ENCODE data around the gene SLF2.
A peak's percentile ranks its signal among the peaks of the same experiment; 100 is the strongest.

The SLF2 gene

GRCh38 chr10:100968863-100969186 is 56.1 kb downstream of the SLF2 start:
- H4K20me1 ChIP-seq (ENCODE audit: insufficient read depth, low read length), result no peaks in the 10 kb centered on the region
- DNase-seq, result no peak
- H3K27ac ChIP-seq (ENCODE audit: low read length), result no peak overlapping the region
- H3K4me3 ChIP-seq (ENCODE audit: low read length), result peak overlapping the region; percentile 65
- TF ChIP-seq EZH2 (optimal IDR thresholded peaks at IDR 0.05; ENCODE audit: low read depth, low read length) (no peak), EZH2phosphoT487 (IDR thresholded peaks at IDR 0.05; ENCODE audit: low read length) (no peak), CTCF (IDR thresholded peaks at IDR 0.05; ENCODE audit: low read length) (no peak)
- H2AFZ ChIP-seq (ENCODE audit: low read length), result peak overlapping the region; percentile 62
- H3K9ac ChIP-seq (ENCODE audit: low read length), result peak overlapping the region; percentile 43; the same call in 1 of the 2 replicates
- peak overlapping the region; percentile 100 for H3K4me2 ChIP-seq (ENCODE audit: low read depth, low read length)
- no peaks in the 10 kb centered on the region for H3K9me2 ChIP-seq (replicated peaks; ENCODE audit: insufficient read depth, low read length)
- 0 out of 2 replicates have a peak, but pooled peaks cover 3% of the 10 kb centered on the region for H3K27me3 ChIP-seq (replicated peaks; ENCODE audit: insufficient read depth, low read length)
- H3K4me1 ChIP-seq (ENCODE audit: low read length), result no peaks in the 10 kb centered on the region
- no peaks in the 10 kb centered on the region for H3K79me2 ChIP-seq (ENCODE audit: low read length)
- H3K9me3 ChIP-seq (replicated peaks; ENCODE audit: insufficient read depth, low read length), result no peaks in the 10 kb centered on the region
- H3F3A ChIP-seq (ENCODE audit: insufficient read depth, low read length), result no peaks in the 10 kb centered on the region; the same call in 1 of the 2 replicates
- H3K36me3 ChIP-seq (replicated peaks; ENCODE audit: insufficient read depth, low read length), result no peaks in the 10 kb centered on the region

GRCh38 chr10:100969187-100970075 is 56.7 kb downstream of the SLF2 start, which contains the start of gene SEMA4G:
Gene SEMA4G (plus strand): TSS chr10:100969504. CDS start chr10:100972913, 3,409 bp downstream.
- H3K27ac ChIP-seq (ENCODE audit: low read length), result no peak within 1 kb of the TSS
- no peaks in the 10 kb centered on the region for H4K20me1 ChIP-seq (ENCODE audit: insufficient read depth, low read length)
- DNase-seq, result peak; percentile 39
- no peaks in the 10 kb centered on the region for H3K4me1 ChIP-seq (ENCODE audit: low read length)
- H3K4me3 ChIP-seq (ENCODE audit: low read length), result peak within 1 kb of the TSS; percentile 65
- no peak for TF ChIP-seq EZH2 (optimal IDR thresholded peaks at IDR 0.05; ENCODE audit: low read depth, low read length)
- TF ChIP-seq EZH2phosphoT487 (IDR thresholded peaks at IDR 0.05; ENCODE audit: low read length), result no peak
- peak; percentile 70 for TF ChIP-seq CTCF (IDR thresholded peaks at IDR 0.05; ENCODE audit: low read length)
- no peaks in the 10 kb centered on the region for H3K79me2 ChIP-seq (ENCODE audit: low read length)
- peak within 1 kb of the TSS; percentile 43; the same call in 1 of the 2 replicates for H3K9ac ChIP-seq (ENCODE audit: low read length)
- H3K9me2 ChIP-seq (replicated peaks; ENCODE audit: insufficient read depth, low read length), result no peaks in the 10 kb centered on the region
- H3K9me3 ChIP-seq (replicated peaks; ENCODE audit: insufficient read depth, low read length), result no peaks in the 10 kb centered on the region
- H3K36me3 ChIP-seq (replicated peaks; ENCODE audit: insufficient read depth, low read length), result no peaks in the 10 kb centered on the region
- H3K4me2 ChIP-seq (ENCODE audit: low read depth, low read length), result peak within 1 kb of the TSS; percentile 100
- peak within 1 kb of the TSS; percentile 62 for H2AFZ ChIP-seq (ENCODE audit: low read length)
- 0 out of 2 replicates have a peak, but pooled peaks cover 3% of the 10 kb centered on the region for H3K27me3 ChIP-seq (replicated peaks; ENCODE audit: insufficient read depth, low read length)
- H3F3A ChIP-seq (ENCODE audit: insufficient read depth, low read length), result no peaks in the 10 kb centered on the region; the same call in 1 of the 2 replicates

- H3K4me1 ChIP-seq (ENCODE audit: low read length), result no peaks in the 10 kb centered on the region
- H3K9me2 ChIP-seq (replicated peaks; ENCODE audit: insufficient read depth, low read length), result no peaks in the 10 kb centered on the region
- H3K27ac ChIP-seq (ENCODE audit: low read length), result no peak overlapping the region
- 0 out of 2 replicates have a peak, but pooled peaks cover 3% of the 10 kb centered on the region for H3K27me3 ChIP-seq (replicated peaks; ENCODE audit: insufficient read depth, low read length)
- H3K79me2 ChIP-seq (ENCODE audit: low read length), result no peaks in the 10 kb centered on the region
- no peak overlapping the region for H3K9ac ChIP-seq (ENCODE audit: low read length)
- H3K4me2 ChIP-seq (ENCODE audit: low read depth, low read length), result no peak overlapping the region
- H3K4me3 ChIP-seq (ENCODE audit: low read length), result no peak overlapping the region
- H2AFZ ChIP-seq (ENCODE audit: low read length), result 0 out of 2 replicates have a peak overlapping the region, but pooled peaks have one; percentile 61
- H4K20me1 ChIP-seq (ENCODE audit: insufficient read depth, low read length), result no peaks in the 10 kb centered on the region
- DNase-seq, result no peak
- H3F3A ChIP-seq (ENCODE audit: insufficient read depth, low read length), result no peaks in the 10 kb centered on the region; the same call in 1 of the 2 replicates
- no peaks in the 10 kb centered on the region for H3K9me3 ChIP-seq (replicated peaks; ENCODE audit: insufficient read depth, low read length)
- no peak for TF ChIP-seq CTCF (IDR thresholded peaks at IDR 0.05; ENCODE audit: low read length)
- TF ChIP-seq EZH2 (optimal IDR thresholded peaks at IDR 0.05; ENCODE audit: low read depth, low read length), result no peak
- TF ChIP-seq EZH2phosphoT487 (IDR thresholded peaks at IDR 0.05; ENCODE audit: low read length), result no peak
- H3K36me3 ChIP-seq (replicated peaks; ENCODE audit: insufficient read depth, low read length), result no peaks in the 10 kb centered on the region
Measured at GRCh38 chr10:100970076-100970913, 57.5 kb downstream of the SLF2 start.
